BE2C (cell line): ENCODE data around the gene CLEC4D. TPM values are rescaled to one million over a fixed set of nuclear protein-coding genes. Genes with fewer than 3 reads are reported as not detected.

ENCODE experiments used
- DNase-seq: peaks from one replicate; pipeline ENCODE4 v3.0.0-alpha.2; 2020
- H3K27me3 ChIP-seq: fragments of 250-450 bp; sonication (Bioruptor Pico); 2 replicates; pipeline ENCODE4 v1.5.1; 2020; ENCODE audit warnings: mild to moderate bottlenecking
- H3K36me3 ChIP-seq: fragments of 250-450 bp; sonication (Bioruptor Pico); 2 replicates; pipeline ENCODE4 v1.5.1; 2020; ENCODE audit warnings: mild to moderate bottlenecking
- H3K4me1 ChIP-seq: fragments of 250-450 bp; sonication (Bioruptor Pico); 2 replicates; pipeline ENCODE4 v1.5.1; 2020
- H3K4me3 ChIP-seq: 2 replicates; pipeline ENCODE4 v1.5.1; 2011; ENCODE audit warnings: low read depth, low read length
- H3K9me3 ChIP-seq: fragments of 250-450 bp; sonication (Bioruptor Pico); 2 replicates; pipeline ENCODE4 v1.5.1; 2020
- polyA plus RNA-seq: library from polyadenylated mRNA; unstranded; fragments of >200 nt; gene quantifications from one replicate; pipeline ENCODE4 v1.2.1, GENCODE V29; 2012; ENCODE audit warnings: low read depth, missing spikeins; ENCODE audit not compliant: insufficient read length, insufficient read depth
- TF ChIP-seq, protein P1 (sequence below): IDR thresholded peaks from 2 replicates; pipeline ENCODE4 v1.5.1; 2012; ENCODE audit warnings: mild to moderate bottlenecking, low read depth, low read length

CLEC4D gene
- polyA plus RNA-seq, result not detected

DNA sequence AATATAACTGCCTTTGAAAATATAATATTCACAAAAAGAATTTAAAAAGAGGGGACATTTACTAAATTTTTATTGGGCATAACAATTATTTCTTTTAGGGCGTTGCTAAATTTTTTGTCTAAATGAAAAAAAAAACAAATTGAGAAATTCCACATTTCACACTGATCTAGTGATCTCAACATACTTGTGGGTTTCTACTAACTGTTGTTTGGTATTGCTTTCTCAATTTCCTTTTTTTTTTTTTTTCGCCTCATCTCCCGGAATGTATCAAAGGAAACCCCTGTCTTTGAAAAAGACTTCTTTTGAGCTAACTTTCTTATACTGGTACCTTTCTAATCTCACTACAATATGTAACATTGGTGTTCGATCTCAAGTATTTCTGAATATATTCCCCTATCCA, at the start of gene CLEC4D:
Gene CLEC4D (plus strand): TSS at position 248 of the 400 bp plus-strand sequence. CDS start 230 bp downstream, outside the sequence.
- no peak within 1 kb of the TSS for H3K4me3 ChIP-seq
- H3K27me3 ChIP-seq, result no peaks in the 10 kb centered on the region
- no peaks in the 10 kb centered on the region for H3K36me3 ChIP-seq
- no peak for DNase-seq
- no peaks in the 10 kb centered on the region for H3K4me1 ChIP-seq
- TF ChIP-seq, protein P1, sequence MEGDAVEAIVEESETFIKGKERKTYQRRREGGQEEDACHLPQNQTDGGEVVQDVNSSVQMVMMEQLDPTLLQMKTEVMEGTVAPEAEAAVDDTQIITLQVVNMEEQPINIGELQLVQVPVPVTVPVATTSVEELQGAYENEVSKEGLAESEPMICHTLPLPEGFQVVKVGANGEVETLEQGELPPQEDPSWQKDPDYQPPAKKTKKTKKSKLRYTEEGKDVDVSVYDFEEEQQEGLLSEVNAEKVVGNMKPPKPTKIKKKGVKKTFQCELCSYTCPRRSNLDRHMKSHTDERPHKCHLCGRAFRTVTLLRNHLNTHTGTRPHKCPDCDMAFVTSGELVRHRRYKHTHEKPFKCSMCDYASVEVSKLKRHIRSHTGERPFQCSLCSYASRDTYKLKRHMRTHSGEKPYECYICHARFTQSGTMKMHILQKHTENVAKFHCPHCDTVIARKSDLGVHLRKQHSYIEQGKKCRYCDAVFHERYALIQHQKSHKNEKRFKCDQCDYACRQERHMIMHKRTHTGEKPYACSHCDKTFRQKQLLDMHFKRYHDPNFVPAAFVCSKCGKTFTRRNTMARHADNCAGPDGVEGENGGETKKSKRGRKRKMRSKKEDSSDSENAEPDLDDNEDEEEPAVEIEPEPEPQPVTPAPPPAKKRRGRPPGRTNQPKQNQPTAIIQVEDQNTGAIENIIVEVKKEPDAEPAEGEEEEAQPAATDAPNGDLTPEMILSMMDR, result no peak
- H3K9me3 ChIP-seq, result no peaks in the 10 kb centered on the region

DNA sequence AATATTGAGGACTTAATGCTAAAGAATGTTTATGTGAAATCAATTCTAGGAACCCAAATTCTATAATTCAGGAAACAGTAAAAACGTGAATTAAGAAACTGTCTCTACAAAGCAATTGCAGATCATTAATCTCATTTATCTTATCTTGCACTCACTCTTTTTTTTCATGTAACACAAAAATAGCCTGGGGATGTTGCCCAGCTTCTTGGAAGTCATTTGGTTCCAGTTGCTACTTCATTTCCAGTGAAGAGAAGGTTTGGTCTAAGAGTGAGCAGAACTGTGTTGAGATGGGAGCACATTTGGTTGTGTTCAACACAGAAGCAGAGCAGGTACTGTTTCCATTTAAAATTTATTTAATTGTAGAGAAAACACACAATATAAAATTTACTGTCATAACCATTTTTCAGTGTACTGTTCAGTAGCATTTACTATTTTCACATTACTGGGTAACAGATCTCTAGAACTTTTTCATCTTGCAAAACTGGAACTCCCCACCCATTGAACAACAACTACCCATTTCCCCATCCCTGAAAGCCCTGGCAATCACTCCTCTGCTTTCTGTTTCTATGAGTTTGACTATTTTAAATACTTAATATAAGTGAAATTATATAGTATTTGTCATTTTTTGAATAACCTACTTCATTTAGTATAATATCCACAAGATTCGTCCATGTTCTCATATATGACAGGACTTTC, 47.9 kb upstream of the CLEC4D start:
- no peak overlapping the region for H3K4me3 ChIP-seq
- H3K36me3 ChIP-seq, result no peaks in the 10 kb centered on the region
- TF ChIP-seq, protein P1, result no peak
- no peaks in the 10 kb centered on the region for H3K27me3 ChIP-seq
- no peak for DNase-seq
- no peaks in the 10 kb centered on the region for H3K4me1 ChIP-seq
- no peaks in the 10 kb centered on the region for H3K9me3 ChIP-seq

DNA sequence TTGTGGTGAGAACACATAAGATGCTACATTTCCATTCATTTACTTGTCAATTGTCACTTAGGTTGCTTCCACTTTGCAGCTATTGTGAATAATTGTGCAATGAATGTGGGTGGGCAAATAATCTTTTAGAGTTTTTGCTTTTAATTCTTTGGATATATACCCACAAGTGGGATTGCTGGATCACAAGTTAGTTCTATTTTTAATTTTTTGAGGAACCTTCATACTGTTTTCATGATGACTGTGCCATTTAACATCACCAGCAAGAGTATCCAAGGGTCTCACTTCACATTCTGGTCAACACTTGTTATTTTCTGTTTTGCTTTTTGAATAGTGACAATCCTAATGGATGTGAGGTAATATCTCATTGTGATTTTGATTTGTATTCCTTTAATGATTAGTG, 47.1 kb upstream of the CLEC4D start:
- Histone ChIP-seq H3K4me3 (no peak overlapping the region), H3K9me3 (no peaks in the 10 kb centered on the region), H3K36me3 (no peaks in the 10 kb centered on the region), H3K4me1 (no peaks in the 10 kb centered on the region), H3K27me3 (no peaks in the 10 kb centered on the region)
- TF ChIP-seq, protein P1, result no peak
- DNase-seq, result no peak

DNA sequence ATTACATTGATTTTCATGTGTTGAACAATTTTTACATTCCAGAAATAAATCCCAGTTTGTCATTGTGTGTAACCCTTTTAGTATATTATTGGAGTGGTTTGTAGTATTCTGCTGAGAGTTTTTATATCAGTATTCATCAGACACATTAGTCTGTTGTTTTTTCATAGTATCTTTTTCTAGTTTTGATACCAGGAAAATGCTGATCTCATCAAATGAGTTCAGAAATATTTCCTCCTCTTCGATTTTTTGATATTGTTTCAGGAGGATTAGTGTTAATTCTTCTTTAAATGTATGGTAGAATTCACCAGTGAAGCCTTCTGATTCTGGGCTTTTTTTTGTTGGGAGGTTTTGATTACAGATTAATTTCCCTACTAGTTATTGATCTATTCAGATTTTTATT, 42.2 kb upstream of the CLEC4D start:
- H3K9me3 ChIP-seq, result no peaks in the 10 kb centered on the region
- TF ChIP-seq, protein P1, result no peak
- H3K36me3 ChIP-seq, result no peaks in the 10 kb centered on the region
- H3K4me3 ChIP-seq, result no peak overlapping the region
- H3K4me1 ChIP-seq, result no peaks in the 10 kb centered on the region
- no peak for DNase-seq
- H3K27me3 ChIP-seq, result no peaks in the 10 kb centered on the region

DNA sequence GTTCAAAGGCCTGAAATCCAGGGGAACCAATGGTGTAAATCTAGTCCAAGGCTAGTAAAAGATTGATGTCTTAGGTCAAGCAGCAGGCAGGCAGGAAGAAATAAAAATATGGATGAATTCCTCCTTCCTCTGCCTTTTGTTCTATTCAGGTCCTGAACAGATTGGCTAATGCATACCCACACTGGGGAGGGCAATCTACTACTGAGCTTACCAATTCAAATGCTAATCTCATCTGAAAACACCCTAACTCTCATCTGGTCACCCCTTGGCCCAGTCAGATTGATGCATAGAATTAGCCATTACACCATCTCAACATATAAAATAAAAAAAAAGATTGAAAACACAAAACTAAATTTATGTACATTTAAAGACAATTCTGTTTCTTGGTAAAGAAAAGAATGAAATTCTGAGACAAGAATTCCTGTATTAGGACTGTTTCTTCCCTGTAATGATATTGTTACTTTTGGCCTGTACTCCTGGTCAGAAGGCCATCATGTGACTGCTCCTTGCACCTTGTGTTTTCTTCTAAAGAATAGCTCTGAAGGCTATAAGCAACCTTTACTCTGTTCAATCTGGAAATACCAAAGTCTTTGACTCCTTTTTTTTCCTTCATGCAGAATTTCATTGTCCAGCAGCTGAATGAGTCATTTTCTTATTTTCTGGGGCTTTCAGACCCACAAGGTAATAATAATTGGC, 37.6 kb upstream of the CLEC4D start:
- H3K27me3 ChIP-seq, result no peaks in the 10 kb centered on the region
- H3K4me1 ChIP-seq, result no peaks in the 10 kb centered on the region
- TF ChIP-seq, protein P1, result no peak
- no peaks in the 10 kb centered on the region for H3K36me3 ChIP-seq
- no peak for DNase-seq
- no peaks in the 10 kb centered on the region for H3K9me3 ChIP-seq
- H3K4me3 ChIP-seq, result no peak overlapping the region

DNA sequence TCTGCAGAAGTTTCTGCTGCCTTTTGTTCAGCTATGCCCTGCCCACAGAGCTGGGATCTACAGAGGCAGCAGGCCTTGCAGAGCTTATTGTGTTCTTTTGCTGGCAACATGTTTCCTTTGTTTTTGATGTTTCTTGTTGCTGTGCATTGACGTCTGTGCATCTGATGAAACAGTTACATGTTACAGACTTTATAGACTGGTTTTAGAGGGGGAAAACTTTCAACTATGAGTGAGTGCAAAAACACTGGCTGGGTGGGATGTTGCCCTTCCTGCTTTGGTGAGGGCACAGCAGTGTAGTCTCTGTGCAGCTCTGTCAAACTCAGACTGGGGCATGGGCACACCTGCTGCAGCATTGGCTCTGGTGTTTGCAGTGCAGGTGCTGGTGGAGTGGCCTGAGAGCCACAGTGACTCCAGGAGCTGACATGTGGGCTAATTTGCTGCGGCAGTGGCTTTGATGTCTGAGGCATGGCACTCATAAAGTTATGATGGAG, 30.7 kb upstream of the CLEC4D start:
- Histone ChIP-seq H3K4me1 (no peaks in the 10 kb centered on the region), H3K4me3 (no peak overlapping the region), H3K9me3 (no peaks in the 10 kb centered on the region), H3K36me3 (no peaks in the 10 kb centered on the region), H3K27me3 (no peaks in the 10 kb centered on the region)
- no peak for DNase-seq
- TF ChIP-seq, protein P1, result no peak
